Activated CD4-positive, CD25-positive, alpha-beta regulatory T cell (primary cell): ENCODE measurements around the gene SPTBN4.

ENCODE experiments used
- DNase-seq, 4 experiments: peaks; one replicate each; lab custom pipeline; 2025; lab: John Stamatoyannopoulos, UW

Gene SPTBN4

GRCh38 chr19:40565910-40566495 lies 99.2 kb downstream of the SPTBN4 start:
- no peak for DNase-seq

DNA sequence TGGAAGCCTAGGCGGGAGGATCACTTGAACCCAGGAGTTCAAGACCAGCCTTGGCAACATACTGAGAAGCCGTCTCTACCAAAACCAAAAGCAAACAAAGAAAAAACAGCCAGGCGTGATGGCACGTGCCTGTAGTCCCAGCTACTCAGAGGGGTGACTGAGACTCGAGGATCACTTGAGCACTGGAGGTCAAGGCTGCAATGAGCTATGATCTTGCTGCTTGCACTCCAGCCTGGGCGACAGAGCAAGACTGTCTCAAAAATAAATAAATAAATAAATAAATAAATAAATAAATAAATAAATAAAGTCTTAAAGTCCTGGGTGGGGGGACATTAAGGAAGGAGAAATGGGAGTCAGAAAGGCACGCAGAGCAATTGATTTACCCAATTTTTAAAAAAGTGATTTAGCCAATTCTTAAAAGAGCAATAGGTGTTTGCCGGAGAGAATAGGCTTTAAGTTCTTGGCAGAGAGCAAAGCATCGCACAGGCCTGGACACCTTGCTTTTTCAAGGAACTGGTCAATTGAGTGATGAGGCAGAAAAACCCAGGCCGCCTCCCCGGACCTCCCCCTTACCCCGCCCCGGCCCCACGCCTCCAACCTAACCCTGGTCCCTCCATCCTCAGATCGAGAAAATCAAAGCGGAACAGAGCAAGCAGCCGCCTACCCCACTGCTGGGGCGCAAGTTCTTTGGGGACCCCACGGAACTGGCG lies 100.4 kb downstream of the SPTBN4 start:
- DNase-seq: no peak

DNA sequence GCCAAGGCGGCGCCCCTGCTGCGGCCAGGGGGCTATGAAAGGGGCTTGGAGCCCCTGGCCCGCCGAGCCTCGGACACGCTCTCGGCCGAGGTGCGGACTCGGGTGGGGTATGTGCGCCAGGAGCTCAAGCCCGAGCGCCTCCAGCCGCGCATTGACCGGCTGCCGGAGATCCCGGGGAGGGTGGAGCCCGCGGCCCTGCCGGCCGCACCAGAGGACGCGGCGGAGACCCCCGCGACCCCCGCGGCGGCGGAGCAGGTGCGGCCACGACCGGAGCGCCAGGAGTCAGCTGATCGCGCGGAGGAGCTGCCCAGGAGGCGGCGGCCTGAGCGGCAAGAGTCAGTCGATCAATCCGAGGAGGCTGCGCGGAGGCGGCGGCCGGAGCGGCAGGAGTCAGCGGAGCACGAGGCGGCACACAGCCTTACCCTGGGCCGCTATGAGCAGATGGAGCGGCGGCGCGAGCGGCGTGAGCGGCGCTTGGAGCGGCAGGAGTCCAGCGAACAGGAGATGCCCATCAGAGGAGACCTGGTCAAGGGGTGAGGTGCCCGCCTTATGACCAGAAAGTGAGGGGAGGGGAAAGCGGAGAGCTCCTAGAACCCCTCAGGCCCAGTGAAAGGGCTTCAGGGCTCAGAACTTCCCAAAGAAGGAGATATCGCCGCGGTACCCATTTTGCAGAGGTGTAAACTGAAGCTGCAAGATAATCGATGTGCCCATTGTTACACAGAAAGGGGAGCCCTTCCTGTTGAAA lies 101.1 kb downstream of the SPTBN4 start:
- DNase-seq: no peak

GRCh38 chr19:40570313-40571004 lies 103.7 kb downstream of the SPTBN4 start:
- peak; percentile 80 to 90 (median 86) for DNase-seq

DNA sequence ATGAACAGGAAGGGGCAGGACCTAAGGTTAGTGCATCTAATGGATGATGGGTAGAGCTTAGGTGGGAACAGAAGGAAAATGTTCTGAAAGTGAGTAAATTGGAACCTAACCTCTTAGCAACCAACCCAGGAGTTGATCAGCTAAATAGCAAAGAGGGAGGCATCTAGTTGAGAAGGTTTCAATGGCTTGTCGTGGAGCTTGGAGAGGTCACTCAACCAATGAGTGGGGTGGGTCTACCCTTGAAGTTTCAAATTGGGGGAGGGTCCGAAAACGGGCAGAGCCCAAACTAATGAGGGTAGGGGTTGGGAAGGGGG lies 104.2 kb downstream of the SPTBN4 start:
- no peak for DNase-seq

GRCh38 chr19:40571831-40572495 lies 105.2 kb downstream of the SPTBN4 start:
- no peak for DNase-seq

- DNase-seq: no peak
Measured at GRCh38 chr19:40575326-40575725, 108.5 kb downstream of the SPTBN4 start.

- no peak for DNase-seq
Measured at GRCh38 chr19:40576151-40576584, 109.4 kb downstream of the SPTBN4 start.

DNA sequence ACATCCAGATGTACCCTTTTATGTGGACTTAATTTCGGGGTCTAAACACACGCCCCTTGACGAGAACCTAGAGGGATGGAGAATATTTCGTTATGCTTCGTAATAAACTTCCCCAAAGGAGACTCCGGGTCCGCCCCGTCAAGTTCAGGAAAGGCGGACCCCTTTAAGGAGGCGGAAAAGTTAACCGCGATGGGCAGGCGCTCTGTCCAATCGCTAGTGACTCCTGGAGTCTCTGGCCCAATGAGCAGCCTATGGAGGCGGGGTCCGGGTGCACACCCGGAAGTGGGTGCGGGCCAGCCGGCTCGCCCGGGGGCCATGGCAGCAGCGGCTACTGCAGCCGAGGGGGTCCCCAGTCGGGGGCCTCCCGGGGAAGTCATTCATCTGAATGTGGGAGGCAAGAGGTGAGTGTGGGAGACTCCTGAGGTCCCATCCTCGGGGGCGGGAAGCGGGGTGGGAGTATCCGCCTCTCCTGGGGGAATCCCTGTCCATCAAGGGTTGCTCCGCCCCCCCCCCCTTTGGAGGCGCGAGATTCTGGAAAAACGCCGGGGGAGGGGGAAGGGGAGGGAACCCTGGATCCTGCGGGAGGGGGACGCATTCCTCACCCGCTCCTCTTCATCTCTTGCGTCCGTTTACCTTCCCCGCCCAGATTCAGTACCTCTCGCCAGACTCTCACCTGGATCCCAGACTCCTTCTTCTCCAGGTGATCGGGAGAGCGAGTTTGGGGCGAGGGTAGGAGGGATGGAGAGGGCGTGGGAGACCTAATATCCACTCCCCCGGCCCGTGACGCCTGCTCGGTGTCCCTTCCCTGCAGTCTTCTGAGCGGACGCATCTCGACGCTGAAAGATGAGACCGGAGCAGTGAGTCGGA lies 110.0 kb downstream of the SPTBN4 start, which contains the start of gene SHKBP1:
TSS of gene SHKBP1 (plus strand) at position 289 of the 867 bp plus-strand sequence. CDS start at position 316, 27 bp downstream.
- DNase-seq: peak; percentile 77 to 86 (median 86)

DNA sequence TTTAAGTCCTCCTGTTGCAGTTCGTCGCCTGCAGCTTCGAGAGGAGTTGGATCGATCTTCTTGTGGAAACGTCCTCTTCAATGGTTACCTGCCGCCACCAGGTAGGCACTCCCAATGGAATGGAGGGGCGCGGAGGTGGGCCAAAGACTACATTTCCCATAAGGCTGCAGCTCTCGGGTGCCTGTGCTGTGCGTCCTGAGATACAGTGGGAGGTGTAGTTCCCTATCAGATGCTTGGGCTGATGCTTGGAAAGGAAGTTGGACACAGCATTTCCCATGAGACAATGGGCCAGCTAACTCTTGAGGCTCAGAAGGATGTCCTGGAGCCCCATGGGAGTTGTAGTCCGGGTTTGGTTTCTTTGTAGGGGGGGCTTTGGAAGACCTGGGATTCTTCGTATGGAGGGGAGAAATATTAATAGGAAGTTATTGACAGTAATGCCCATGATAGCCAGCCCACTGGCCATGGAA lies 111.7 kb downstream of the SPTBN4 start:
- DNase-seq: no peak

GRCh38 chr19:40580619-40581018 lies 113.8 kb downstream of the SPTBN4 start:
- no peak for DNase-seq

- no peak for DNase-seq
Measured at GRCh38 chr19:40581531-40581930, 114.7 kb downstream of the SPTBN4 start.

DNA sequence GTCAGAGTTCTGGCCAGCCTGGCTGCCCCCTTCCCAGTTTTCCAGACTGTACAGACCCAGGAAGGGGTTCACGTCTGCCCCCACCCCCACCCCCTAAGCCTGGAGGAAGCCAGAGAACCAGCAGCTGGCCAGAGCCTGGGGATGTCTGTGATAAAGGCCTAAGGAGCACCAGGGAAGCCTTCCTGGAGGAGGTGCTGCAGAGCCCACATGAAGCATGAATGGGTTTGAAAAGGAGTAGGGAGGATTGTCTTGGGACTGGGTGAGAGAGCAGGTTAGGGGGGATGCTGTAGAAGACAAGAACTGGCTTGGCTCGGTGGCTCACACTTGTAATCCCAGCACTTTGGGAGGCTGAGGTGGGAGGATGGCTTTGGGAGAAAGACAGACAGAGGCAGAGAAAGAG lies 115.7 kb downstream of the SPTBN4 start:
- DNase-seq: no peak

DNA sequence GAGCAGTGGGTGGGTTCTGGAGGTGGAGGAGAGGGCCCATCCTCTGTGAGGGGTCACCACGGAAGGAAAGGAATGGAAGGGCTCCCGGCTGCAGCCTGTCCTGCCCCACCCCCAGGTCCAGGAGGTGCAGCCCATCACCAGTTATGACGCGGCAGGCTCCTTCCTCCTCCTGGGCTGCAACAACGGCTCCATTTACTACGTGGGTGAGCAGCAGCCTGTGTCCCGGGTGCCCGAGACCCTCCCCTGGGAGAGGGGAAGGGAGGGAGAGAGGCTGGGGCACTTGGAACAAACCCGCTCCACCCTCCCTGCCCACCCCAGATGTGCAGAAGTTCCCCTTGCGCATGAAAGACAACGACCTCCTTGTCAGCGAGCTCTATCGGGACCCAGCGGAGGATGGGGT lies 116.5 kb downstream of the SPTBN4 start:
- DNase-seq: no peak

- no peak for DNase-seq
Measured at GRCh38 chr19:40584007-40584406, 117.2 kb downstream of the SPTBN4 start.

- no peak for DNase-seq
Measured at GRCh38 chr19:40585241-40585981, 118.6 kb downstream of the SPTBN4 start.

GRCh38 chr19:40585982-40586422 lies 119.2 kb downstream of the SPTBN4 start:
- no peak for DNase-seq

DNA sequence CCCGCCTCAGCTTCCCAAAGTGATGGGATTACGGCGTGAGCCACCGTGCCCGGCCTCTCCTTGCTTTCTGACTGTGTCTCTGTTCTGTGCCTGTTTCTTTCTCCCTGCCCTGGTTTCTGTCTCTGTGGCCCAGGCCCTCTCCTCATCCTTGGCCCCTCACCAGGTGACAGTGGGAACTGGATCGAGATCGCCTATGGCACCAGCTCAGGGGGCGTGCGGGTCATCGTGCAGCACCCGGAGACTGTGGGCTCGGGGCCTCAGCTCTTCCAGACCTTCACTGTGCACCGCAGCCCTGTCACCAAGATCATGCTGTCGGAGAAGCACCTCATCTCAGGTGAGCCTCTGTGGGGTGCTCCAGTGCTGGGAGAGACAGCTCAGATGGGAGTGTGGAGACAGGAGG lies 119.8 kb downstream of the SPTBN4 start:
- no peak for DNase-seq

DNA sequence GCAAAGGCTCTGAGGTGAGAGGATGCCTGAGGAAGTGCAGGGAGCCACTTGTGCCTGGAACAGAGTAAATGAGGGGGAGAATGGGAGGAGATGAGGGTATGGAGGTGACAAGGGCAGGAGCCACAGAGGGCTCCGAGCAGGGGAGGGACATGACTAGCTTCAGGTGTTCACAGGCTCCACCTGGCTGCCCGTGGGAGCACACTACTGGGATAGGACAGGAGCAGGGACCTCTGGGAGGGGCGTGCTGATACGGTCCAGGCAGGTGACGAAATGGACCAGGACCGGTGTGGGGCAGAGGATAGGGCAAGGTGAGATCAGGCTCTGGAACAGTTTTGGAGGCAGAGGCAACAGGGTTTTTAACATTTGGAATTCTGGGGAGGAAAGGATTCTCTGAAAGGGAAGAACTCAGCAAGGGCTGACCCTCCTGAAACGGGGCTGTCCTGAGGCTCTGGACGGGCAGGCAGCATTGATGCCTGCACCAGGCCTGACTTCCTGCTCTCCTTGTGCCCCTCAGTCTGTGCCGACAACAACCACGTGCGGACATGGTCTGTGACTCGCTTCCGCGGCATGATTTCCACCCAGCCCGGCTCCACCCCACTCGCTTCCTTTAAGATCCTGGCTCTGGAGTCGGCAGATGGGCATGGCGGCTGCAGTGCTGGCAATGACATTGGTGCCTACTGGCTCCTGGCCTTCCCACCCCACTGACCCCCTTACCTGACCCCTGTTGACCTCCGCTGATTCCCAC lies 121.5 kb downstream of the SPTBN4 start:
- DNase-seq: no peak
